ENCODE measurements around the gene GPR3.
"Not testable (repeated sequence)": the region's sequence is repeated elsewhere in the genome, so short reads cannot be mapped to it uniquely, and the experiment has no call there.

The GPR3 gene

GRCh38 chr1:27428316-27429028, 36.0 kb downstream of the GPR3 start:
- DNase-seq, result peak in 1 of 5 experiments; percentile 81

GRCh38 chr1:27429029-27429425, 36.6 kb downstream of the GPR3 start:
- no peak for DNase-seq

GRCh38 chr1:27430903-27431600, 38.6 kb downstream of the GPR3 start:
- peak in 2 of 5 experiments; percentile 9 to 62 for DNase-seq

- no peak for DNase-seq
Observed at GRCh38 chr1:27431601-27431940, 39.1 kb downstream of the GPR3 start.

- DNase-seq, result not testable (repeated sequence)
Observed at GRCh38 chr1:27432725-27433124, 40.3 kb downstream of the GPR3 start.

- DNase-seq, result no peak
Observed at GRCh38 chr1:27433706-27434105, 41.3 kb downstream of the GPR3 start.

- no peak for DNase-seq
Observed at GRCh38 chr1:27435566-27436203, 43.3 kb downstream of the GPR3 start.

GRCh38 chr1:27436204-27437159, 44.1 kb downstream of the GPR3 start:
- DNase-seq, result peak in 2 of 5 experiments; percentile 24 to 80

GRCh38 chr1:27438621-27439061, 46.2 kb downstream of the GPR3 start:
- DNase-seq, result peak in 1 of 5 experiments; percentile 46

GRCh38 chr1:27439150-27439549, 46.7 kb downstream of the GPR3 start:
- no peak for DNase-seq

GRCh38 chr1:27444632-27445031, 52.2 kb downstream of the GPR3 start:
- DNase-seq, result peak in 1 of 5 experiments; percentile 63
